HG02884 (cell line): ENCODE data around the gene KRTAP4-1.
"Not testable (repeated sequence)": the region's sequence is repeated elsewhere in the genome, so short reads cannot be mapped to it uniquely, and the experiment has no call there.

ENCODE experiments used
- ATAC-seq: cut with Tn5 transposase; IDR thresholded peaks from one replicate; pipeline ENCODE4 v1.9.1; 2021; ENCODE audit warnings: mild to moderate bottlenecking, moderate library complexity; ENCODE audit not compliant: unreplicated experiment

KRTAP4-1 gene

GRCh38 chr17:41184480-41184961 lies at the start of gene KRTAP4-1:
Gene KRTAP4-1, minus strand, starts transcription at chr17:41184911. Its CDS starts 57 bp downstream, at chr17:41184854.
- ATAC-seq = no peak

- ATAC-seq = not testable (repeated sequence)
These were observed 47.8 kb upstream of the KRTAP4-1 start, which contains the start of gene KRTAP9-3 for GRCh38 chr17:41232399-41233105. Gene KRTAP9-3, plus strand, starts transcription at chr17:41232449. Its CDS starts 53 bp downstream, at chr17:41232502.

GRCh38 chr17:41231731-41232130 lies 47.0 kb upstream of the KRTAP4-1 start:
- no peak for ATAC-seq

- no peak for ATAC-seq
These were observed 45.4 kb upstream of the KRTAP4-1 start for GRCh38 chr17:41230094-41230493.

GRCh38 chr17:41226598-41227095 lies 41.9 kb upstream of the KRTAP4-1 start, which contains the start of gene KRTAP9-2:
Gene KRTAP9-2, plus strand, starts transcription at chr17:41226648. Its CDS starts 7 bp downstream, at chr17:41226655.
- not testable (repeated sequence) for ATAC-seq

GRCh38 chr17:41226051-41226450 lies 41.3 kb upstream of the KRTAP4-1 start:
- no peak for ATAC-seq

- no peak for ATAC-seq
These were observed 39.1 kb upstream of the KRTAP4-1 start for GRCh38 chr17:41223821-41224220.

GRCh38 chr17:41215681-41216080 lies 31.0 kb upstream of the KRTAP4-1 start:
- no peak for ATAC-seq

- ATAC-seq = no peak
These were observed 27.9 kb upstream of the KRTAP4-1 start for GRCh38 chr17:41212524-41213169.

GRCh38 chr17:41211845-41212466 lies 27.2 kb upstream of the KRTAP4-1 start:
- ATAC-seq = no peak

- no peak for ATAC-seq
These were observed 14.8 kb upstream of the KRTAP4-1 start for GRCh38 chr17:41199421-41200078.

- ATAC-seq = no peak
These were observed 11.4 kb upstream of the KRTAP4-1 start for GRCh38 chr17:41196068-41196467.

- no peak for ATAC-seq
These were observed 5.6 kb upstream of the KRTAP4-1 start for GRCh38 chr17:41190328-41190727.

- ATAC-seq = not testable (repeated sequence)
These were observed 5.2 kb upstream of the KRTAP4-1 start, which contains the start of gene KRTAP9-1 for GRCh38 chr17:41189837-41190318. Gene KRTAP9-1, plus strand, starts transcription at chr17:41189887. Its CDS starts 0 bp downstream, at chr17:41189887.

GRCh38 chr17:41186872-41187271 lies 2.2 kb upstream of the KRTAP4-1 start:
- ATAC-seq = no peak

GRCh38 chr17:41185001-41185400 lies 290 bp upstream of the KRTAP4-1 start:
- no peak for ATAC-seq

GRCh38 chr17:41178843-41179616 lies 5.7 kb downstream of the KRTAP4-1 start:
- no peak for ATAC-seq

GRCh38 chr17:41178341-41178740 lies 6.4 kb downstream of the KRTAP4-1 start:
- no peak for ATAC-seq

GRCh38 chr17:41177727-41178271 lies 6.9 kb downstream of the KRTAP4-1 start, which contains the start of gene KRTAP4-2:
Gene KRTAP4-2, minus strand, starts transcription at chr17:41178221. Its CDS starts 57 bp downstream, at chr17:41178164.
- ATAC-seq = no peak
